IMR-90 (cell line): ENCODE data around the gene MDM1. TPM values are rescaled to one million over a fixed set of nuclear protein-coding genes. Genes with fewer than 3 reads are reported as not detected.

Experiments
- ATAC-seq: fragments of 200-7000 bp; cut with Tn5 transposase; 2 replicates; pipeline ENCODE4 v1.9.1; 2020; ENCODE audit warnings: low read depth, mild to moderate bottlenecking, moderate library complexity
- BruUV-seq: library from RNA; stranded (reverse); fragments of 400-500 nt; replicated peaks from 2 replicates; lab custom pipeline; 2021; lab: Mats Ljungman, UMichigan
- CTCF ChIA-PET: fragments of 300-600 bp; formaldehyde crosslinking; extraction: SDS; loops from one replicate; lab custom pipeline; 2021; ENCODE audit warnings: antibody characterized with exemption; lab: Yijun Ruan, JAX
- POLR2A ChIA-PET: fragments of 300-600 bp; sonication (Branson Sonifier 250); formaldehyde crosslinking; loops from one replicate; lab custom pipeline; 2022; ENCODE audit warnings: antibody characterized with exemption; ENCODE audit not compliant: unreplicated experiment; lab: Charles Lee
- DNase-seq: peaks from one replicate; pipeline ENCODE4 v3.0.0; 2013
- H2AFZ ChIP-seq: replicated peaks from 2 replicates; pipeline ENCODE3; 2013; ENCODE audit warnings: low read length, mild to moderate bottlenecking; ENCODE audit not compliant: poor library complexity
- H2AK5ac ChIP-seq: 2 replicates; pipeline ENCODE4 v1.6.1; 2013; ENCODE audit warnings: low read depth, low read length, inconsistent platforms
- H2AK9ac ChIP-seq: replicated peaks from 2 replicates; pipeline ENCODE3; 2013; ENCODE audit warnings: mild to moderate bottlenecking, low read depth, low read length, moderate library complexity; ENCODE audit not compliant: poor library complexity
- H2BK120ac ChIP-seq: 2 replicates; pipeline ENCODE4 v1.6.1; 2013; ENCODE audit warnings: low read depth, low read length, inconsistent platforms
- H2BK15ac ChIP-seq: 3 replicates; pipeline ENCODE4 v1.6.1; 2013; ENCODE audit warnings: low read depth, low read length, inconsistent platforms
- H2BK20ac ChIP-seq: 2 replicates; pipeline ENCODE4 v1.6.1; 2013; ENCODE audit warnings: low read depth, mild to moderate bottlenecking, inconsistent platforms, low read length, moderate library complexity
- H2BK5ac ChIP-seq: 2 replicates; pipeline ENCODE4 v1.6.1; 2013; ENCODE audit warnings: mild to moderate bottlenecking, low read depth, low read length, inconsistent platforms; ENCODE audit not compliant: poor library complexity, severe bottlenecking
- H3K14ac ChIP-seq: replicated peaks from 2 replicates; pipeline ENCODE4 v1.6.1; 2013; ENCODE audit warnings: low read depth, low read length, inconsistent platforms
- H3K18ac ChIP-seq: 2 replicates; pipeline ENCODE4 v1.6.1; 2013; ENCODE audit warnings: low read depth, low read length, control low read depth
- H3K23ac ChIP-seq: 2 replicates; pipeline ENCODE4 v1.6.1; 2013; ENCODE audit warnings: low read depth, low read length, inconsistent platforms
- H3K27ac ChIP-seq: 2 replicates; pipeline ENCODE4 v1.5.1; 2013; ENCODE audit warnings: mild to moderate bottlenecking, control low read depth, low read length; ENCODE audit not compliant: insufficient read depth
- H3K27me3 ChIP-seq: 2 replicates; pipeline ENCODE4 v1.6.1; 2013; ENCODE audit warnings: low read length; ENCODE audit not compliant: control insufficient read depth, insufficient read depth
- H3K36me3 ChIP-seq: 2 replicates; pipeline ENCODE4 v1.6.1; 2013; ENCODE audit warnings: low read length, mixed read lengths; ENCODE audit not compliant: control insufficient read depth, insufficient read depth
- H3K4ac ChIP-seq: 2 replicates; pipeline ENCODE4 v1.6.1; 2013; ENCODE audit warnings: low read depth, low read length, inconsistent platforms
- H3K4me1 ChIP-seq: 2 replicates; pipeline ENCODE4 v1.6.1; 2013; ENCODE audit warnings: low read length, mixed read lengths; ENCODE audit not compliant: control insufficient read depth, insufficient read depth
- H3K4me2 ChIP-seq: 2 replicates; pipeline ENCODE4 v1.6.1; 2013; ENCODE audit warnings: low read depth, mild to moderate bottlenecking, control low read depth, low read length, moderate library complexity
- H3K4me3 ChIP-seq: 2 replicates; pipeline ENCODE4 v1.5.1; 2013; ENCODE audit warnings: low read depth, mild to moderate bottlenecking, control low read depth, low read length, moderate library complexity; ENCODE audit not compliant: insufficient read depth
- H3K56ac ChIP-seq: 2 replicates; pipeline ENCODE4 v1.6.1; 2013; ENCODE audit warnings: low read length, inconsistent platforms; ENCODE audit not compliant: insufficient read depth; ENCODE audit errors: extremely low read depth
- H3K79me1 ChIP-seq, 2 experiments: 2 replicates each; pipeline ENCODE4 v1.6.1; 2013; ENCODE audit warnings: low read length in 2 of 2, inconsistent platforms in 1 of 2, low read depth in 1 of 2
- H3K9ac ChIP-seq: 2 replicates; pipeline ENCODE4 v1.6.1; 2013; ENCODE audit warnings: low read depth, low read length, control low read depth
- H3K9me1 ChIP-seq: 2 replicates; pipeline ENCODE4 v1.6.1; 2013; ENCODE audit warnings: low read length, inconsistent platforms; ENCODE audit not compliant: insufficient read depth
- H3K9me3 ChIP-seq: 2 replicates; pipeline ENCODE4 v1.6.1; 2013; ENCODE audit warnings: low read length; ENCODE audit not compliant: control insufficient read depth, insufficient read depth
- H4K20me1 ChIP-seq: 2 replicates; pipeline ENCODE4 v1.6.1; 2013; ENCODE audit warnings: low read length, inconsistent platforms; ENCODE audit not compliant: insufficient read depth
- H4K5ac ChIP-seq: 2 replicates; pipeline ENCODE4 v1.6.1; 2013; ENCODE audit warnings: mild to moderate bottlenecking, low read depth, low read length, control low read depth
- H4K8ac ChIP-seq, 2 experiments: 2 replicates each; pipeline ENCODE4 v1.6.1; 2013; ENCODE audit warnings: low read depth in 2 of 2, low read length in 2 of 2, control low read depth in 1 of 2, inconsistent platforms in 1 of 2
- H4K91ac ChIP-seq: 2 replicates; pipeline ENCODE4 v1.6.1; 2013; ENCODE audit warnings: low read depth, low read length, inconsistent platforms; ENCODE audit not compliant: insufficient read depth
- BHLHE40 ChIP-seq: fragments of 150-350 bp; IDR thresholded peaks from 2 replicates; pipeline ENCODE4 v1.6.1; 2016; ENCODE audit warnings: mild to moderate bottlenecking, low read depth, low read length
- CEBPB ChIP-seq: IDR thresholded peaks from 2 replicates; pipeline ENCODE4 v1.6.1; 2012; ENCODE audit warnings: low read depth, low read length, improper control_type of control experiment
- CHD1 ChIP-seq: IDR thresholded peaks from 2 replicates; pipeline ENCODE4 v1.6.1; 2012; ENCODE audit warnings: low read depth, low read length, improper control_type of control experiment
- CTCF ChIP-seq: conservative IDR thresholded peaks from 2 replicates; pipeline ENCODE4 v1.5.1; 2012; ENCODE audit warnings: mild to moderate bottlenecking, low read depth, low read length, improper control_type of control experiment
- ELK1 ChIP-seq: fragments of 150-350 bp; IDR thresholded peaks from 2 replicates; pipeline ENCODE4 v1.6.1; 2016; ENCODE audit warnings: low read depth, mild to moderate bottlenecking, low read length, moderate library complexity, borderline replicate concordance
- FOS ChIP-seq: fragments of 150-350 bp; IDR thresholded peaks from 2 replicates; pipeline ENCODE4 v1.6.1; 2016; ENCODE audit warnings: low read depth, low read length
- MAFK ChIP-seq: IDR thresholded peaks from 2 replicates; pipeline ENCODE4 v1.6.1; 2012; ENCODE audit warnings: low read depth, low read length, improper control_type of control experiment
- MAZ ChIP-seq: IDR thresholded peaks from 2 replicates; pipeline ENCODE4 v1.6.1; 2012; ENCODE audit warnings: low read depth, mild to moderate bottlenecking, low read length, improper control_type of control experiment, moderate library complexity, borderline replicate concordance
- MXI1 ChIP-seq: IDR thresholded peaks from 2 replicates; pipeline ENCODE4 v1.6.1; 2012; ENCODE audit warnings: low read depth, mild to moderate bottlenecking, low read length, moderate library complexity, borderline replicate concordance
- NFE2L2 ChIP-seq: fragments of 150-350 bp; IDR thresholded peaks from 2 replicates; pipeline ENCODE4 v1.6.1; 2016; ENCODE audit warnings: low read depth, mild to moderate bottlenecking, low read length
- POLR2A ChIP-seq: IDR thresholded peaks from 2 replicates; pipeline ENCODE4 v1.6.1; 2012; ENCODE audit warnings: mild to moderate bottlenecking, low read depth, low read length
- RAD21 ChIP-seq: IDR thresholded peaks from 2 replicates; pipeline ENCODE4 v1.6.1; 2012; ENCODE audit warnings: low read length, improper control_type of control experiment
- RCOR1 ChIP-seq: IDR thresholded peaks from 2 replicates; pipeline ENCODE4 v1.6.1; 2012; ENCODE audit warnings: mild to moderate bottlenecking, low read length, improper control_type of control experiment; ENCODE audit not compliant: insufficient replicate concordance
- RFX5 ChIP-seq: IDR thresholded peaks from 2 replicates; pipeline ENCODE4 v1.8.0; 2012; ENCODE audit warnings: low read depth, mild to moderate bottlenecking, low read length, moderate library complexity
- SMC3 ChIP-seq: fragments of 150-350 bp; IDR thresholded peaks from 2 replicates; pipeline ENCODE4 v1.6.1; 2016; ENCODE audit warnings: low read depth, mild to moderate bottlenecking, antibody characterized with exemption, low read length, moderate library complexity
- USF2 ChIP-seq: fragments of 150-350 bp; IDR thresholded peaks from 2 replicates; pipeline ENCODE4 v1.6.1; 2017; ENCODE audit warnings: mild to moderate bottlenecking, antibody characterized with exemption, low read length, low read depth
- WGBS, 2 experiments: methylation state at CpG; one replicate each; pipeline versions ENCODE4 v1.1.5 to v1.1.7; 2013; ENCODE audit warnings: missing lambda C conversion rate in 2 of 2; ENCODE audit not compliant: insufficient read length in 1 of 2; ENCODE audit errors: extremely low coverage in 2 of 2; 5-methylcytosine and 5-hydroxymethylcytosine counted together
- dilution Hi-C: fragments of 300-500 bp; cut with HindIII; formaldehyde crosslinking; loops from one replicate; pipeline ENCODE4 v1.14.3; 2018; ENCODE audit warnings: low sequenced_read_pairs; ENCODE audit not compliant: unreplicated experiment
- in situ Hi-C: fragments of 300-500 bp; cut with MboI; formaldehyde crosslinking; loops from 3 replicates; pipeline ENCODE4 v1.14.3; 2019; ENCODE audit warnings: low sequenced_read_pairs, inconsistent platforms, mixed read lengths
- intact Hi-C: fragments of 100-400 bp; cut with micrococcal nuclease; formaldehyde crosslinking; loops from 2 replicates; pipeline ENCODE4 v1.10.0; 2022
- polyA plus RNA-seq, 3 experiments: library from polyadenylated mRNA; depleted of rRNA; stranded (reverse); fragments of >200 nt; gene quantifications; 2 replicates each; pipeline ENCODE4 v1.2.3, GENCODE V29; 2012; ENCODE audit warnings: low replicate concordance in 1 of 3
- total RNA-seq: library from RNA; depleted of rRNA; stranded (reverse); fragments of >200 nt; gene quantifications from 2 replicates; pipeline ENCODE4 v1.2.3, GENCODE V29; 2012

The MDM1 gene
- total and polyA plus RNA-seq, 2 of the 4 experiments (the other 2 are of a cell fraction), result 5.6 to 5.7 TPM

- intact Hi-C loops, result no loop called here
- Histone ChIP-seq H4K91ac (no peak overlapping the region), H3K56ac (no peak overlapping the region), H3K4me3 (no peak overlapping the region), H3K23ac (no peak overlapping the region), H4K8ac (no peak overlapping the region), H3K27me3 (no peaks in the 10 kb centered on the region), H3K14ac (no peak overlapping the region), H4K5ac (no peak overlapping the region), H2BK120ac (no peak overlapping the region), H3K4me1 (no peaks in the 10 kb centered on the region), H2AK5ac (no peak overlapping the region), H3K4ac (no peak overlapping the region), H2AFZ (no peak overlapping the region), H3K79me1 (no peaks in the 10 kb centered on the region), H2AK9ac (no peak overlapping the region), H3K4me2 (no peak overlapping the region), H3K9me3 (no peaks in the 10 kb centered on the region), H3K18ac (no peak overlapping the region), H3K36me3 (no peaks in the 10 kb centered on the region), H3K9ac (no peak overlapping the region), H2BK20ac (no peak overlapping the region), H3K27ac (no peak overlapping the region), H2BK5ac (no peak overlapping the region), H4K20me1 (no peaks in the 10 kb centered on the region), H3K9me1 (no peaks in the 10 kb centered on the region), H2BK15ac (no peak overlapping the region)
- TF ChIP-seq RCOR1, result no peak
- no peak for TF ChIP-seq CTCF
- no peak for TF ChIP-seq CEBPB
- TF ChIP-seq USF2, result no peak
- TF ChIP-seq SMC3, result no peak
- no peak for TF ChIP-seq CHD1
- TF ChIP-seq ELK1, result no peak
- TF ChIP-seq NFE2L2, result no peak
- no peak for TF ChIP-seq POLR2A
- no peak for TF ChIP-seq FOS
- no peak for TF ChIP-seq RFX5
- no peak for TF ChIP-seq MXI1
- TF ChIP-seq MAFK, result no peak
- TF ChIP-seq MAZ, result no peak
- TF ChIP-seq RAD21, result no peak
- TF ChIP-seq BHLHE40, result no peak
- no peak for ATAC-seq
- in situ Hi-C loops, result no loop called here
- dilution Hi-C loops, result no loop called here
- 100% methylated on average over 2 of the region's 4 CpGs; no CpG with 5 or more reads in 1 of the 2 experiments for WGBS, 2 experiments
- CTCF ChIA-PET, result no interaction called here
- POLR2A ChIA-PET, result no interaction called here
- BruUV-seq, result no TSS peak
- DNase-seq, result no peak
Measured at GRCh38 chr12:68291396-68292036, 40.6 kb downstream of the MDM1 start.
